Activated CD8-positive, alpha-beta T cell treated with anti-CD3 and anti-CD28 coated beads, Interleukin-2, amount 10 ng/mL, durations not matched to agents 7 days and 5 days (primary cell): ENCODE measurements around the gene ZNF267. TPM values are rescaled to one million over a fixed set of nuclear protein-coding genes. Genes with fewer than 3 reads are reported as not detected.
"Not testable (repeated sequence)": the region's sequence is repeated elsewhere in the genome, so short reads cannot be mapped to it uniquely, and the experiment has no call there.

Experiments
- ATAC-seq: fragments of 150-1000 bp; cut with Tn5 transposase; one replicate; pipeline ENCODE4 v1.10.0; 2021; ENCODE audit warnings: moderate library complexity
- CTCF ChIA-PET: fragments of 350-600 bp; sonication (Branson Sonifier 250); formaldehyde crosslinking; loops from one replicate; lab custom pipeline; 2021; ENCODE audit warnings: antibody characterized with exemption; lab: Charles Lee
- POLR2A ChIA-PET: fragments of 350-600 bp; sonication (Branson Sonifier 250); formaldehyde crosslinking; loops from one replicate; lab custom pipeline; 2021; ENCODE audit warnings: antibody characterized with exemption; lab: Charles Lee
- DNase-seq: peaks from one replicate; pipeline ENCODE4 v3.0.0-alpha.2; 2020
- H3K27ac Mint-ChIP-seq: one replicate; pipeline ENCODE4 v1.8.0; 2021; ENCODE audit warnings: mild to moderate bottlenecking, mixed read lengths
- H3K27me3 Mint-ChIP-seq: one replicate; pipeline ENCODE4 v1.8.0; 2021; ENCODE audit warnings: low read depth, mixed read lengths
- H3K36me3 Mint-ChIP-seq: one replicate; pipeline ENCODE4 v1.8.0; 2021; ENCODE audit warnings: low read depth, mixed read lengths
- H3K4me1 Mint-ChIP-seq: one replicate; pipeline ENCODE4 v1.8.0; 2021; ENCODE audit warnings: low read depth, mixed read lengths
- H3K4me3 Mint-ChIP-seq: one replicate; pipeline ENCODE4 v1.8.0; 2021; ENCODE audit warnings: mild to moderate bottlenecking, mixed read lengths
- H3K9me3 Mint-ChIP-seq: one replicate; pipeline ENCODE4 v1.8.0; 2022; ENCODE audit warnings: mixed read lengths; ENCODE audit not compliant: insufficient read depth
- total RNA-seq, 2 experiments: library from RNA; stranded (reverse); gene quantifications; one replicate each; pipeline ENCODE4 v1.2.3, GENCODE V29; 2021

ZNF267 gene
- total RNA-seq, 2 experiments from 2014 or later, result 43.9 to 49.8 TPM

DNA sequence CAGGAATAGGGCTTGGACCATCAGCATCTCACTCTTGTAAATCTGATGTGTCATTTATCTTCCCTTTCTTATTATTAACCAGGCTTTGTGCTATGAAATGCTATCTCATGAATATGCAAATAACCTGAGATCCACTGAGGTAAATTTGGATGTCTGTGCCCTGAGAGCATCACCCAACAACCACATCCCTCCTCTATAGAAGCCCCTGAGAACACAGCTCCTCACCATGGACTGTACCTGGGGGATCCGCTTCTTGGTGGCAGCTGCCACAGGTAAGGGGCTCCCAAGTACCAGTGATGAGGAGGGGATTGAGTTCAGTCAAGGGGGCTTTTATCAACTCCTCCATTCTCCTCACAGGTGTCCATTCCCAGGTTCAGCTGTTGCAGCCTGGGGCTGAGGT is 78.2 kb downstream of the ZNF267 start:
- DNase-seq, CTCF ChIA-PET, ATAC-seq, H3K27me3 Mint-ChIP-seq, H3K4me3 Mint-ChIP-seq, H3K4me1 Mint-ChIP-seq, POLR2A ChIA-PET, H3K36me3 Mint-ChIP-seq, H3K27ac Mint-ChIP-seq, H3K9me3 Mint-ChIP-seq: not testable (repeated sequence)

DNA sequence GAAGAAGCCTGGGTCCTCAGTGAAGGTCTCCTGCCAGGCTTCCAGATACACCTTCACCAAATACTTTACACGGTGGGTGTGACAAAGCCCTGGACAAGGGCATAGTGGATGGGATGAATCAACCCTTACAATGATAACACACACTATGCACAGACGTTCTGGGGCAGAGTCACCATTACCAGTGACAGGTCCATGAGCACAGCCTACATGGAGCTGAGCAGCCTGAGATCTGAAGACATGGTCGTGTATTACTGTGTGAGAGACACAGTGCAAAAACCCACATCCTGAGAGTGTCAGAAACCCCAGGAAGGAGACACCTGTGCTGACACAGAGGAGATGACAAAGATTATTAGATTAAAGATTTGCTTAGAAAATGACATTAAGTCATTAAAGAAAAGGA is 78.6 kb downstream of the ZNF267 start:
- H3K4me3 Mint-ChIP-seq, H3K36me3 Mint-ChIP-seq, CTCF ChIA-PET, H3K4me1 Mint-ChIP-seq, H3K27ac Mint-ChIP-seq, H3K9me3 Mint-ChIP-seq, H3K27me3 Mint-ChIP-seq, POLR2A ChIA-PET: not testable (repeated sequence)
- DNase-seq, result peak; percentile 51
- ATAC-seq, result peak; percentile 63

- peak; percentile 26 for DNase-seq
- H3K4me3 Mint-ChIP-seq, CTCF ChIA-PET, H3K9me3 Mint-ChIP-seq, POLR2A ChIA-PET, ATAC-seq, H3K27ac Mint-ChIP-seq, H3K36me3 Mint-ChIP-seq, H3K4me1 Mint-ChIP-seq, H3K27me3 Mint-ChIP-seq: not testable (repeated sequence)
Measured at GRCh38 chr16:31956221-31956620, 82.6 kb downstream of the ZNF267 start.

- H3K27me3 Mint-ChIP-seq, H3K36me3 Mint-ChIP-seq, POLR2A ChIA-PET, H3K4me3 Mint-ChIP-seq, H3K27ac Mint-ChIP-seq, H3K4me1 Mint-ChIP-seq, H3K9me3 Mint-ChIP-seq, ATAC-seq, CTCF ChIA-PET, DNase-seq: not testable (repeated sequence)
Measured at GRCh38 chr16:31960186-31960910, 86.7 kb downstream of the ZNF267 start.
